ENCODE measurements around the gene MPRIP.

- TF ChIP-seq ATF3 (CRISPR knock-in tag; conservative IDR thresholded peaks at IDR 0.05) (no peak), E2F5 (CRISPR knock-in tag; IDR thresholded peaks at IDR 0.05) (no peak), USF2 (CRISPR knock-in tag; IDR thresholded peaks at IDR 0.05) (no peak), ZNF317 (CRISPR knock-in tag; IDR thresholded peaks at IDR 0.05; ENCODE audit: borderline replicate concordance, low read depth) (no peak)
- TF ChIP-seq, protein P1, sequence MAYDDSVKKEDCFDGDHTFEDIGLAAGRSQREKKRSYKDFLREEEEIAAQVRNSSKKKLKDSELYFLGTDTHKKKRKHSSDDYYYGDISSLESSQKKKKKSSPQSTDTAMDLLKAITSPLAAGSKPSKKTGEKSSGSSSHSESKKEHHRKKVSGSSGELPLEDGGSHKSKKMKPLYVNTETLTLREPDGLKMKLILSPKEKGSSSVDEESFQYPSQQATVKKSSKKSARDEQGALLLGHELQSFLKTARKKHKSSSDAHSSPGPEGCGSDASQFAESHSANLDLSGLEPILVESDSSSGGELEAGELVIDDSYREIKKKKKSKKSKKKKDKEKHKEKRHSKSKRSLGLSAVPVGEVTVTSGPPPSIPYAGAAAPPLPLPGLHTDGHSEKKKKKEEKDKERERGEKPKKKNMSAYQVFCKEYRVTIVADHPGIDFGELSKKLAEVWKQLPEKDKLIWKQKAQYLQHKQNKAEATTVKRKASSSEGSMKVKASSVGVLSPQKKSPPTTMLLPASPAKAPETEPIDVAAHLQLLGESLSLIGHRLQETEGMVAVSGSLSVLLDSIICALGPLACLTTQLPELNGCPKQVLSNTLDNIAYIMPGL (CRISPR knock-in tag; IDR thresholded peaks at IDR 0.05): no peak
- TF ChIP-seq, protein P2, sequence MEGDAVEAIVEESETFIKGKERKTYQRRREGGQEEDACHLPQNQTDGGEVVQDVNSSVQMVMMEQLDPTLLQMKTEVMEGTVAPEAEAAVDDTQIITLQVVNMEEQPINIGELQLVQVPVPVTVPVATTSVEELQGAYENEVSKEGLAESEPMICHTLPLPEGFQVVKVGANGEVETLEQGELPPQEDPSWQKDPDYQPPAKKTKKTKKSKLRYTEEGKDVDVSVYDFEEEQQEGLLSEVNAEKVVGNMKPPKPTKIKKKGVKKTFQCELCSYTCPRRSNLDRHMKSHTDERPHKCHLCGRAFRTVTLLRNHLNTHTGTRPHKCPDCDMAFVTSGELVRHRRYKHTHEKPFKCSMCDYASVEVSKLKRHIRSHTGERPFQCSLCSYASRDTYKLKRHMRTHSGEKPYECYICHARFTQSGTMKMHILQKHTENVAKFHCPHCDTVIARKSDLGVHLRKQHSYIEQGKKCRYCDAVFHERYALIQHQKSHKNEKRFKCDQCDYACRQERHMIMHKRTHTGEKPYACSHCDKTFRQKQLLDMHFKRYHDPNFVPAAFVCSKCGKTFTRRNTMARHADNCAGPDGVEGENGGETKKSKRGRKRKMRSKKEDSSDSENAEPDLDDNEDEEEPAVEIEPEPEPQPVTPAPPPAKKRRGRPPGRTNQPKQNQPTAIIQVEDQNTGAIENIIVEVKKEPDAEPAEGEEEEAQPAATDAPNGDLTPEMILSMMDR (IDR thresholded peaks at IDR 0.05): no peak
- TF ChIP-seq, protein P3, sequence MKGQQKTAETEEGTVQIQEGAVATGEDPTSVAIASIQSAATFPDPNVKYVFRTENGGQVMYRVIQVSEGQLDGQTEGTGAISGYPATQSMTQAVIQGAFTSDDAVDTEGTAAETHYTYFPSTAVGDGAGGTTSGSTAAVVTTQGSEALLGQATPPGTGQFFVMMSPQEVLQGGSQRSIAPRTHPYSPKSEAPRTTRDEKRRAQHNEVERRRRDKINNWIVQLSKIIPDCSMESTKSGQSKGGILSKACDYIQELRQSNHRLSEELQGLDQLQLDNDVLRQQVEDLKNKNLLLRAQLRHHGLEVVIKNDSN (CRISPR knock-in tag; IDR thresholded peaks at IDR 0.05): no peak
Measured at GRCh38 chr17:17191961-17192381, 149.7 kb downstream of the MPRIP start.
